Caco-2 (cell line): Measurements from ENCODE around the gene PIP5KL1. TPM values are rescaled to one million over a fixed set of nuclear protein-coding genes. Genes with fewer than 3 reads are reported as not detected.

Source experiments
- BruUV-seq: library from RNA; stranded (reverse); fragments of 400-500 nt; replicated peaks from 2 replicates; lab custom pipeline; 2021; lab: Mats Ljungman, UMichigan
- CTCF ChIA-PET: fragments of 300-600 bp; sonication (Branson Sonifier 250); formaldehyde crosslinking; loops from one replicate; lab custom pipeline; 2022; ENCODE audit warnings: antibody characterized with exemption; lab: Charles Lee
- POLR2A ChIA-PET: fragments of 300-600 bp; sonication (Branson Sonifier 250); formaldehyde crosslinking; loops from one replicate; lab custom pipeline; 2022; ENCODE audit warnings: antibody characterized with exemption; lab: Charles Lee
- DNase-seq, 2 experiments: peaks; one replicate each; pipeline versions ENCODE4 v3.0.0 to v3.0.0-alpha.2; 2020 to 2022
- H3K27me3 ChIP-seq: replicated peaks from 2 replicates; pipeline ENCODE4 v1.6.0; 2011; ENCODE audit warnings: low read length; ENCODE audit not compliant: control insufficient read depth, insufficient read depth
- H3K36me3 ChIP-seq: 2 replicates; pipeline ENCODE4 v1.5.1; 2011; ENCODE audit warnings: low read length; ENCODE audit not compliant: control insufficient read depth, insufficient read depth
- H3K4me1 ChIP-seq: fragments of 250-450 bp; sonication (Bioruptor Pico); 2 replicates; pipeline ENCODE4 v1.5.1; 2020; ENCODE audit warnings: mild to moderate bottlenecking
- H3K4me3 ChIP-seq: 2 replicates; pipeline ENCODE4 v1.5.1; 2011; ENCODE audit warnings: low read depth, mild to moderate bottlenecking, control low read depth, low read length
- H3K9me3 ChIP-seq: fragments of 250-450 bp; sonication (Bioruptor Pico); 2 replicates; pipeline ENCODE4 v1.5.1; 2020; ENCODE audit warnings: mild to moderate bottlenecking, moderate library complexity
- H3K27ac Mint-ChIP-seq: one replicate; pipeline ENCODE4 v1.8.0; 2022; ENCODE audit warnings: mixed read lengths; ENCODE audit not compliant: unreplicated experiment
- H3K27me3 Mint-ChIP-seq: one replicate; pipeline ENCODE4 v1.8.0; 2022; ENCODE audit warnings: mixed read lengths; ENCODE audit not compliant: insufficient read depth, unreplicated experiment
- H3K36me3 Mint-ChIP-seq: one replicate; pipeline ENCODE4 v1.8.0; 2022; ENCODE audit warnings: mild to moderate bottlenecking, mixed read lengths; ENCODE audit not compliant: insufficient read depth, unreplicated experiment
- H3K4me1 Mint-ChIP-seq: one replicate; pipeline ENCODE4 v1.8.0; 2022; ENCODE audit warnings: low read depth, mixed read lengths; ENCODE audit not compliant: unreplicated experiment
- H3K4me3 Mint-ChIP-seq: one replicate; pipeline ENCODE4 v1.8.0; 2022; ENCODE audit warnings: mild to moderate bottlenecking, moderate library complexity, mixed read lengths; ENCODE audit not compliant: unreplicated experiment
- H3K9me3 Mint-ChIP-seq: one replicate; pipeline ENCODE4 v1.8.0; 2022; ENCODE audit warnings: mixed read lengths; ENCODE audit not compliant: unreplicated experiment
- CTCF ChIP-seq, 2 experiments: fragments of 200-600 bp in 1 of 2; IDR thresholded peaks; 1 replicate in 1 of 2; 2 replicates in 1 of 2; pipeline versions ENCODE4 v1.5.1 to v1.8.0; 2011 to 2022; ENCODE audit warnings: antibody characterized with exemption in 1 of 2, control low read depth in 1 of 2, inconsistent platforms in 1 of 2, low read depth in 1 of 2, low read length in 1 of 2, mild to moderate bottlenecking in 1 of 2, moderate library complexity in 1 of 2; ENCODE audit not compliant: insufficient read depth in 1 of 2, severe bottlenecking in 1 of 2, unreplicated experiment in 1 of 2
- intact Hi-C: fragments of 100-400 bp; cut with micrococcal nuclease; formaldehyde crosslinking; loops from one replicate; pipeline ENCODE4 v1.10.0; 2022; ENCODE audit not compliant: unreplicated experiment
- total RNA-seq: library from RNA; stranded (reverse); gene quantifications from 2 replicates; pipeline ENCODE4 v1.2.3, GENCODE V29; 2022

The PIP5KL1 gene
- total RNA-seq, 1 experiment from 2014 or later = 2.3 TPM

GRCh38 chr9:127925959-127926905, 4.3 kb downstream of the PIP5KL1 start:
- TF ChIP-seq CTCF (IDR thresholded peaks at IDR 0.05; ENCODE audit: insufficient read depth in 1 of 2, low read depth in 1 of 2, low read length in 1 of 2, severe bottlenecking in 1 of 2, unreplicated experiment in 1 of 2) = no peak
- Mint-ChIP-seq H3K4me3 (no peak overlapping the region), H3K27me3 (peaks cover 8% of the 10 kb centered on the region), H3K9me3 (no peaks in the 10 kb centered on the region), H3K36me3 (peaks cover 33% of the 10 kb centered on the region), H3K27ac (no peak overlapping the region), H3K4me1 (no peaks in the 10 kb centered on the region)
- Histone ChIP-seq H3K36me3 (no peaks in the 10 kb centered on the region), H3K4me1 (peaks cover 15% of the 10 kb centered on the region), H3K4me3 (no peak overlapping the region), H3K27me3 (no peaks in the 10 kb centered on the region), H3K9me3 (no peaks in the 10 kb centered on the region)
- ChIA-PET POLR2A (no interaction called here), CTCF (interaction anchor here (0.6 to 1.5 kb wide), 4 partner anchors 9 to 918 kb away, joined by 3 to 8 read pairs (median 4); partner anchors contain the start of gene ST6GALNAC4)
- intact Hi-C loops = no loop called here
- no peak for DNase-seq
- no TSS peak for BruUV-seq

GRCh38 chr9:127924736-127925444, 5.7 kb downstream of the PIP5KL1 start:
- Histone ChIP-seq H3K4me3 (no peak overlapping the region), H3K36me3 (no peaks in the 10 kb centered on the region), H3K27me3 (no peaks in the 10 kb centered on the region), H3K9me3 (no peaks in the 10 kb centered on the region), H3K4me1 (peaks cover 6% of the 10 kb centered on the region)
- Mint-ChIP-seq H3K27me3 (peaks cover 8% of the 10 kb centered on the region), H3K36me3 (peaks cover 20% of the 10 kb centered on the region), H3K4me1 (no peaks in the 10 kb centered on the region), H3K27ac (no peak overlapping the region), H3K9me3 (no peaks in the 10 kb centered on the region), H3K4me3 (no peak overlapping the region)
- DNase-seq = no peak
- POLR2A ChIA-PET = no interaction called here
- intact Hi-C loops = no loop called here
- BruUV-seq = no TSS peak
- CTCF ChIA-PET = interaction anchor here (0.6 to 1.3 kb wide), 3 partner anchors 8 to 340 kb away, joined by 3 to 8 read pairs (median 4); partner anchors contain the start of gene ST6GALNAC4
- TF ChIP-seq CTCF (IDR thresholded peaks at IDR 0.05; ENCODE audit: insufficient read depth in 1 of 2, low read depth in 1 of 2, low read length in 1 of 2, severe bottlenecking in 1 of 2, unreplicated experiment in 1 of 2) = no peak

GRCh38 chr9:127923771-127924170, 6.8 kb downstream of the PIP5KL1 start:
- TF ChIP-seq CTCF (IDR thresholded peaks at IDR 0.05; ENCODE audit: insufficient read depth in 1 of 2, low read depth in 1 of 2, low read length in 1 of 2, severe bottlenecking in 1 of 2, unreplicated experiment in 1 of 2) = no peak
- Mint-ChIP-seq H3K4me3 (no peak overlapping the region), H3K27ac (no peak overlapping the region), H3K4me1 (peaks cover 6% of the 10 kb centered on the region), H3K9me3 (no peaks in the 10 kb centered on the region), H3K36me3 (peaks cover 10% of the 10 kb centered on the region), H3K27me3 (peaks cover 8% of the 10 kb centered on the region)
- no peaks in the 10 kb centered on the region for H3K27me3 ChIP-seq
- DNase-seq = no peak
- no peaks in the 10 kb centered on the region for H3K9me3 ChIP-seq
- intact Hi-C loops = no loop called here
- BruUV-seq = no TSS peak
- peaks cover 10% of the 10 kb centered on the region for H3K4me1 ChIP-seq
- H3K36me3 ChIP-seq = no peaks in the 10 kb centered on the region
- CTCF ChIA-PET = interaction anchor here (0.6 to 1.4 kb wide), 2 partner anchors 13 to 112 kb away, joined by 3 to 4 read pairs; no protein-coding TSS in a partner anchor
- no peak overlapping the region for H3K4me3 ChIP-seq
- POLR2A ChIA-PET = interaction anchor here (0.9 kb wide), 1 partner anchor 189 kb away, joined by 13 read pairs; the partner anchor contains the start of gene TOR2A
